ENCODE results near the gene NUP50. TPM values are rescaled to one million over a fixed set of nuclear protein-coding genes. Genes with fewer than 3 reads are reported as not detected.

The NUP50 gene
- total RNA-seq, 1 donor from 2014 or later = 71.0 TPM

- no peak for DNase-seq (ENCODE audit: low spot score)
Measured at GRCh38 chr22:45230026-45230721, 66.4 kb downstream of the NUP50 start.

GRCh38 chr22:45231293-45231692 is 67.6 kb downstream of the NUP50 start:
- DNase-seq (ENCODE audit: low spot score) = no peak

- no peak for DNase-seq (ENCODE audit: low spot score)
Measured at GRCh38 chr22:45233386-45233785, 69.7 kb downstream of the NUP50 start.

GRCh38 chr22:45233827-45234226 is 70.1 kb downstream of the NUP50 start:
- DNase-seq (ENCODE audit: low spot score) = no peak

- DNase-seq (ENCODE audit: low spot score) = no peak
Measured at GRCh38 chr22:45235101-45235777, 71.5 kb downstream of the NUP50 start.

GRCh38 chr22:45235851-45236342 is 72.2 kb downstream of the NUP50 start:
- no peak for DNase-seq (ENCODE audit: low spot score)

- DNase-seq (ENCODE audit: low spot score) = no peak
Measured at GRCh38 chr22:45237065-45237990, 73.6 kb downstream of the NUP50 start.

Other genes with a start within 250 kb of the NUP50 start
- gene PHF21B, start 153.9 kb upstream of the NUP50 start, total RNA-seq = 3.9 TPM
- 79.2 TPM for gene KIAA0930, start 77.0 kb downstream of the NUP50 start, total RNA-seq
- gene UPK3A, start 121.0 kb downstream of the NUP50 start, total RNA-seq = 233 TPM
- gene FAM118A, start 146.0 kb downstream of the NUP50 start, total RNA-seq = 52.7 TPM
- 0.21 TPM for gene SMC1B, start 249.7 kb downstream of the NUP50 start, total RNA-seq
- 2.1 TPM for gene RIBC2, start 249.8 kb downstream of the NUP50 start, total RNA-seq

Data from ureter (tissue), 1 donor.